ENCODE measurements around the gene CLEC20A. TPM values are rescaled to one million over a fixed set of nuclear protein-coding genes. Genes with fewer than 3 reads are reported as not detected.
A peak's percentile ranks its signal among the peaks of the same experiment; 100 is the strongest.

CLEC20A gene
- total RNA-seq, 1 donor from 2014 or later: not detected

- peaks cover 49% of the 10 kb centered on the region for H3K4me1 Mint-ChIP-seq (ENCODE audit: unreplicated experiment)
- H3K4me3 Mint-ChIP-seq (ENCODE audit: unreplicated experiment): peak overlapping the region; percentile 90
- no peak for DNase-seq (ENCODE audit: extremely low spot score, unreplicated experiment)
- TF ChIP-seq CTCF (IDR thresholded peaks at IDR 0.05): no peak
- H3K36me3 Mint-ChIP-seq (ENCODE audit: unreplicated experiment): peaks cover 2% of the 10 kb centered on the region
- H3K9me3 Mint-ChIP-seq (ENCODE audit: unreplicated experiment): no peaks in the 10 kb centered on the region
- H3K27me3 Mint-ChIP-seq (ENCODE audit: unreplicated experiment): no peaks in the 10 kb centered on the region
- H3K27ac Mint-ChIP-seq (ENCODE audit: unreplicated experiment): no peak overlapping the region
Observed at GRCh38 chr1:178541379-178541778, 44.6 kb upstream of the CLEC20A start.

GRCh38 chr1:178540646-178541045, 43.9 kb upstream of the CLEC20A start:
- H3K4me3 Mint-ChIP-seq (ENCODE audit: unreplicated experiment): no peak overlapping the region
- H3K27me3 Mint-ChIP-seq (ENCODE audit: unreplicated experiment): no peaks in the 10 kb centered on the region
- H3K9me3 Mint-ChIP-seq (ENCODE audit: unreplicated experiment): no peaks in the 10 kb centered on the region
- peaks cover 49% of the 10 kb centered on the region for H3K4me1 Mint-ChIP-seq (ENCODE audit: unreplicated experiment)
- H3K27ac Mint-ChIP-seq (ENCODE audit: unreplicated experiment): no peak overlapping the region
- H3K36me3 Mint-ChIP-seq (ENCODE audit: unreplicated experiment): peaks cover under 1% of the 10 kb centered on the region
- DNase-seq (ENCODE audit: extremely low spot score, unreplicated experiment): no peak
- TF ChIP-seq CTCF (IDR thresholded peaks at IDR 0.05): no peak

GRCh38 chr1:178540204-178540603, 43.4 kb upstream of the CLEC20A start:
- Mint-ChIP-seq H3K4me1 (ENCODE audit: unreplicated experiment) (peaks cover 49% of the 10 kb centered on the region), H3K27ac (ENCODE audit: unreplicated experiment) (no peak overlapping the region), H3K9me3 (ENCODE audit: unreplicated experiment) (no peaks in the 10 kb centered on the region), H3K36me3 (ENCODE audit: unreplicated experiment) (no peaks in the 10 kb centered on the region), H3K27me3 (ENCODE audit: unreplicated experiment) (no peaks in the 10 kb centered on the region), H3K4me3 (ENCODE audit: unreplicated experiment) (no peak overlapping the region)
- no peak for DNase-seq (ENCODE audit: extremely low spot score, unreplicated experiment)
- no peak for TF ChIP-seq CTCF (IDR thresholded peaks at IDR 0.05)

GRCh38 chr1:178539291-178539690, 42.5 kb upstream of the CLEC20A start:
- DNase-seq (ENCODE audit: extremely low spot score, unreplicated experiment): no peak
- H3K27ac Mint-ChIP-seq (ENCODE audit: unreplicated experiment): no peak overlapping the region
- no peaks in the 10 kb centered on the region for H3K9me3 Mint-ChIP-seq (ENCODE audit: unreplicated experiment)
- H3K27me3 Mint-ChIP-seq (ENCODE audit: unreplicated experiment): no peaks in the 10 kb centered on the region
- TF ChIP-seq CTCF (IDR thresholded peaks at IDR 0.05): no peak
- H3K4me1 Mint-ChIP-seq (ENCODE audit: unreplicated experiment): peaks cover 49% of the 10 kb centered on the region
- no peak overlapping the region for H3K4me3 Mint-ChIP-seq (ENCODE audit: unreplicated experiment)
- no peaks in the 10 kb centered on the region for H3K36me3 Mint-ChIP-seq (ENCODE audit: unreplicated experiment)

DNA sequence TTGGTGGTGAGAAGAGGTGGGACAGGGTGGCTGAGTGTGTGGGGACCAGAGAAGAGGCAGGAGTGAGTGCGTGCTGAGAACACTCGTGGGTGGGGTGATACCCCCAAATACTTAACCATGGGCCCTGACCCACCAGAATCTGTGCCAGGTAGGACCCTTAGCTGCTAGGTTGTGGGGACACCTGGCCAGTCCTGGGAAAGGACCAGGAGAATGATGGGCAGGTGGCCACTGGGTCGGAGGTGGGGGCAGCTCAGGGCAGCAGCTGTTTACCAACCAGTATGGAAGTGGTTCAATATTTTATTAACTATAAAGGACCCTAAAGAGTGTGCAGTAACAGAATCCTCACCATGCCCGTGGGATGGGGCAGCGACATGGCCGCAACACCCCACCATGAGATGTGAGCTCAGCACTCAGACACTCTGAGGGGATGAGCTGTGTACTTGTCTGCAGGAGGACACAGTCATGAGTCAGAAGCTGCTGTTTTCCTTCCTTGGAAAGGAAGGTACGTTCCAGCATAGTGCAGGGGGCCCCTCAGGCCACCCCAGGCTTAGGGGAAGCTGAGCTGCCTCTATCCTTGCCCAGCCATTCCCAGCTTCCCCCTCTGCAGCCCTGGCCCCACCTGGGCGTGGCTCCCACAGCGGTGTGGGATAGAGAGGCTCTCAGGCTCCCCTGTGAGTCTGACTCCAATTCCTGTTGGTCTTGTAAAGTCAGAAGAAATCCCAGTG, 41.6 kb upstream of the CLEC20A start:
- Mint-ChIP-seq H3K27me3 (ENCODE audit: unreplicated experiment) (no peaks in the 10 kb centered on the region), H3K4me1 (ENCODE audit: unreplicated experiment) (peaks cover 45% of the 10 kb centered on the region), H3K9me3 (ENCODE audit: unreplicated experiment) (no peaks in the 10 kb centered on the region), H3K4me3 (ENCODE audit: unreplicated experiment) (no peak overlapping the region), H3K27ac (ENCODE audit: unreplicated experiment) (peak overlapping the region; percentile 14), H3K36me3 (ENCODE audit: unreplicated experiment) (no peaks in the 10 kb centered on the region)
- no peak for TF ChIP-seq CTCF (IDR thresholded peaks at IDR 0.05)
- no peak for DNase-seq (ENCODE audit: extremely low spot score, unreplicated experiment)
